GM20000 (cell line): ENCODE results near the gene MACROD1.

ENCODE experiments used
- DNase-seq: peaks from one replicate; pipeline ENCODE4 v3.0.0; 2012; ENCODE audit warnings: low spot score
- TF ChIP-seq, protein P1 (sequence below): IDR thresholded peaks from 2 replicates; pipeline ENCODE4 v1.5.1; 2012; ENCODE audit warnings: mild to moderate bottlenecking, control low read depth; ENCODE audit errors: extremely low read depth, missing control alignments

Gene MACROD1

DNA sequence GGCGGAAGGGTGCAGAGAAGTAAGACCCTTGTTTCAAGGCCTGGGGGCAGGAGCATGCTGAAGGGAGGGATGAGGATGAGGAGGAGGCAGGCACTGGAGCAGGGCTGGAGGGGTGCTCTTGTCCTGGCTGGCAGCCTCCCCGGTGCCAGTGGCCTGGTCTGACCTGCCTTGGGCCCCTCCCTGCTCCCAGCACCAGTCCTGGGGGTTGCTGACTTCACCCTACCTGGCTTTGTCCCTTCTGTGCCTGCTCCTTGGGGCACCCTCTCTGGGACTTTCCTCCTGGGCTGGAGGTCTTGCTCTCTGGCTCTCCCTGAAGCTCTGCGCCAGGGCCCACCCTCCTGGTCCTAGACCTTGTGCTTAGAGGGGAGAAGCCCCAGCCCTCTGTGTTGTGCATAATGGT lies 134.9 kb downstream of the MACROD1 start:
- DNase-seq = no peak
- TF ChIP-seq, protein P1, sequence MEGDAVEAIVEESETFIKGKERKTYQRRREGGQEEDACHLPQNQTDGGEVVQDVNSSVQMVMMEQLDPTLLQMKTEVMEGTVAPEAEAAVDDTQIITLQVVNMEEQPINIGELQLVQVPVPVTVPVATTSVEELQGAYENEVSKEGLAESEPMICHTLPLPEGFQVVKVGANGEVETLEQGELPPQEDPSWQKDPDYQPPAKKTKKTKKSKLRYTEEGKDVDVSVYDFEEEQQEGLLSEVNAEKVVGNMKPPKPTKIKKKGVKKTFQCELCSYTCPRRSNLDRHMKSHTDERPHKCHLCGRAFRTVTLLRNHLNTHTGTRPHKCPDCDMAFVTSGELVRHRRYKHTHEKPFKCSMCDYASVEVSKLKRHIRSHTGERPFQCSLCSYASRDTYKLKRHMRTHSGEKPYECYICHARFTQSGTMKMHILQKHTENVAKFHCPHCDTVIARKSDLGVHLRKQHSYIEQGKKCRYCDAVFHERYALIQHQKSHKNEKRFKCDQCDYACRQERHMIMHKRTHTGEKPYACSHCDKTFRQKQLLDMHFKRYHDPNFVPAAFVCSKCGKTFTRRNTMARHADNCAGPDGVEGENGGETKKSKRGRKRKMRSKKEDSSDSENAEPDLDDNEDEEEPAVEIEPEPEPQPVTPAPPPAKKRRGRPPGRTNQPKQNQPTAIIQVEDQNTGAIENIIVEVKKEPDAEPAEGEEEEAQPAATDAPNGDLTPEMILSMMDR = no peak

DNA sequence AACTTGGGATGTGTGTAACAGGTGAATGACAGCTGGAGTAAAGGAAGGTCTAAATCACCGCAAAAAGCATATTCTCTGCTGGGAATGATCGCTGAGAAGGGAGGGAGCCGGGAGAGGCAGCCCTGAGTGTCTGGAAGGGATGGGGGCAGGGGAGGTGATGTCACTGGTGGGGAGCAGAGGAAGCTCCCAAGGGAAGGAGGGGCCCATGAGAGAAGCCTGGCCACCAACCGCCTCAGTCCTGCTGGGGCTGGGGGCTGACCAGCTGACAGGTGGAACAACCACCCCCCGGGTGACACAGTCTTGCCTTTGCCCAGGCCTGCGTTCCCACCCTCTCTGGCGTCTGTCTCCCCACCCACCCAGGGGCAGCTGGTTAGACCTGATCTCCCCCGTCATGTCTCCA lies 136.1 kb downstream of the MACROD1 start:
- DNase-seq = no peak
- TF ChIP-seq, protein P1 = no peak

DNA sequence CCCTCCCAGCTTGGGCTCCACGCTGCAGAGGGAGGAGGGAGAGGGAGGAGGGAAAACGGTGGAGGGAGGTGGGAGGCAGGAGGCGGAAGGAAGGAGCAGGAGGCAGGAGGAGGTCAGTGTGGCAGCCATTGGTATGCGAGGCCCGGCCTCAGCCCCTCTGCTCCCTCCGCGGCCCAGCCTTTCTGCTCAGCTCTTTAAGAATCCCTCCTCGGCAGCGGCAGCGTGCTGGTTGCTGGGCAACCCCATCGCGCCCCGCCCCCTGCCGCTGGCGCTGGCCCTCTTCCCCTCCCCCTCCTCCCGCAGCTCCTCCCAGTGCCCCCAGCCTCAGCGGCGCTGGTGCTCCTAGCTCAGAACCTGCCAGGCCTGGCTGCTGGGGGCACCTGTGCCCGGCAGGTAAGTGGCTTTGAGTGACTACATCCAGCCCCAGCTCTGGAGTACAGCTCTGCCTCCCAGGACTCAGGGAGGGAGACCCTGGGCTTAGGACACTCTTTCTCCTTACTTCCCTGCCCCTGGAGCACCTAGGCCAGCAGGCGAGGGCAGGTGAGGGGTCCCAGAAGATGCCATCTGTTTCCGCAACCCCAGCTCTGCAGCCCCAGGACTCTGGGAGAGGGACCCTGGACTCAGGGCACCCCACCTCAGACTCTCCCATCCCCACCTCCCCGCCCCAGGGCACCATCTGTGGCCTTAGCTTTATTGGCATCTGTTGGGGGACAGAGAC lies 137.4 kb downstream of the MACROD1 start:
- TF ChIP-seq, protein P1 = no peak
- no peak for DNase-seq

DNA sequence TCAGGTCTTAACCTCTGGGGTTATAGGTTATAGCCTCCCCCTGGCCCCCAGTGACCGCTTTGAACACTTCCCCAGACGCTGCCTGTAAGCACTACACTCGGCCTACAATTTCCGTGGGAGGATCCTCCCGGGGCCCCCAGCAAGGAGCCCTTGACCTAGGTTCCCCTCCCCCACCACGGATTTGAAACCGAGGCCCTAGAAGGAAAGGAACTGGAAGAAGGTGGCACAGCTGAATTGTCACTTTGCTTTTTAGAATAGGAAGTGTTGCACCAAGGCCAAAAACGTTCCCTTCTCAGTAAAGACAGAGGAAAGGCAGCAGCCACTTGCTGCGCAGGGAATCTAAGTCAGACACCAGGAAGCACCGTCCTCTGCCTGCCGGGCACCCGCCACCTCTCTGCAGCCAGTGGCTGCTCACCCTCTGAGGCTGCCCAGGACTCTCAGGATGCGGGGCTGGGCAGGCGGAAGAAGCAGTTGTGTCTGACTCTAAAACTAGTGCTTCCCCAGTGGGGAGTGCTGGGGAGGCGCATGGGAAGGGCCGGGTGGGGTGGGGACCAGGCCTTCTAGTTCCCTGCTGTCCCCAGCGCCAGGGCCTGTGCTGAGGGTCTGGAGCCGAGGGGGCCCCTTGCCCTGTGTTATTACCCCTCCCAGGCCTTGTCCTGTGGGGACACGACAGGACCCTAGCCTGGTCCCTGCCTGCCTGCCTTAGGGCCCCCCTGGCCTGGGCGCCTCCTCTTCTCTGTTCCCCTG lies 138.1 kb downstream of the MACROD1 start:
- TF ChIP-seq, protein P1 = no peak
- DNase-seq = no peak

DNA sequence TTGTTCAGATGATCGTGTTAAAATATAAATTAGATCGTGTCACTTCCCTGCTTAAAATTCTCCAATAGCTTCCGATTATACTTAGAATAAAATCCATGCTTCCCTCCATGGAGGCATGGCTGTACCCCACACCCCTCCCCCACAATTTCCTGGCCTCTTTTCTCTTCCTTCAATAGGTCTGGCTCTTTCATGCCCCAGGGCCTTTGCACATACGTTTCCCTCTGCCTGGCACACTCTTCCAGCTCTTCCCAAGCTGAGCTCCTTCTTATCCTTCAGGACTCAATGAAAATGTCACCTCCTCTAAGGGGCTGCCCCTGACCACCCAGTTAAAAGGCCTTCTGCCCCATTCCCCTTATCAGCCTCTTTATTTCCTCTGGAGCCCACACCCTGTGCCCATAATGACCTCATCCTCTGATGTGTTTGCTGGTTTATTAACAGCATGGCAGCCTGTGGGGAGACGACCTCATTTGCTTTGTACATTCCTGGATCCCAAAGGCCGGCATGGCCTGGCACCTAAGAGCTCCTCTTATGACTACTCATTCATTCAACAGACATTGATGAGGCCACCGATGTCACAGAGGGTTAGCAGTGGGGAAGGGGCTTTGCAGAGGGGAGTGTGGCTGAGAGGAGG lies 139.2 kb downstream of the MACROD1 start:
- no peak for DNase-seq
- TF ChIP-seq, protein P1 = no peak

DNA sequence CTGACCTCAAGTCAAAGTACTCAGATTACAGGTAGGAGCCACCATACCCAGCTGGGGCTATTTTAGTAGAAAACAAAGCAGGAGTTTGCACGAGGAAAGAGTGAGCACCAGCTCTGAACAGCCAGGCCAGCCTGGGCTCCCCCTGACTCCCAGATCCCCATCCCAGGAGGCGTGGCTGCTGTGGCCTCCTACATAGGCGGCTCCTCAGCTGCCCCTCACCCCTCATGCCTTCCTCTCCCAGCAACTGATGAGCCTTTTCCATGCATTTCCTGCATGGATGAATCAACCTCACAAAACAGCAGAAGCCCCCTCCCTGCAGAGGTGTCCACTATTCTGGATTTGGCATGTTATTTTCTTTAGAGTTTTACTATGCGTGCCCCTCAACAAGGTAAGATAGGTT lies 140.7 kb downstream of the MACROD1 start:
- no peak for DNase-seq
- TF ChIP-seq, protein P1 = no peak
